GM10266 (cell line): ENCODE results near the gene TBC1D20.

Source experiments
- DNase-seq: peaks from one replicate; pipeline ENCODE4 v3.0.0; 2012; ENCODE audit errors: extremely low spot score
- CTCF ChIP-seq: IDR thresholded peaks from 2 replicates; pipeline ENCODE4 v1.5.1; 2012; ENCODE audit warnings: mild to moderate bottlenecking, low read depth; ENCODE audit not compliant: control insufficient read depth, insufficient read depth; ENCODE audit errors: missing control alignments

TBC1D20 gene

GRCh38 chr20:415820-416322 is 46.5 kb downstream of the TBC1D20 start:
- TF ChIP-seq CTCF, result no peak
- DNase-seq, result no peak

DNA sequence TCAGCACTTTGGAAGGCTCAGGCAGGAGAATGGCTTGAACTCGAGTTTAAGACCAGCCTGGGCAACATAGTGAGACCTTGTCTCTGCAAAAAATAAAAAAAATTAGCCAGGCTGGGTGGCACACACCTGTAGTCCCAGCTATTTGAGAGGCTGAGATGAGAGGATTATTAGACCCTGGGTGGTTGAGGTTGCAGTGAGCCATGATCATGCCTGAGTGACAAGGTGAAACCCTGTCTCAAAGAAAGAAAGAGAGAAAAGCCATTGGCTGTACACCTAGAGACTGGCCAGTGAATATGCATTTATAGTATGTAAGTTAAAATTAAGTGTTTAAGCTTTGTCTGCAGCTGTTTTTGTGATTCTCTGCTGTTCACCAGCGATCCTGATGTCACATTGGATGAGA is 48.2 kb downstream of the TBC1D20 start:
- no peak for DNase-seq
- TF ChIP-seq CTCF, result no peak

GRCh38 chr20:412081-412480 is 50.3 kb downstream of the TBC1D20 start:
- DNase-seq, result no peak
- TF ChIP-seq CTCF, result no peak

GRCh38 chr20:409697-410559 is 52.4 kb downstream of the TBC1D20 start:
- DNase-seq, result no peak
- TF ChIP-seq CTCF, result no peak

DNA sequence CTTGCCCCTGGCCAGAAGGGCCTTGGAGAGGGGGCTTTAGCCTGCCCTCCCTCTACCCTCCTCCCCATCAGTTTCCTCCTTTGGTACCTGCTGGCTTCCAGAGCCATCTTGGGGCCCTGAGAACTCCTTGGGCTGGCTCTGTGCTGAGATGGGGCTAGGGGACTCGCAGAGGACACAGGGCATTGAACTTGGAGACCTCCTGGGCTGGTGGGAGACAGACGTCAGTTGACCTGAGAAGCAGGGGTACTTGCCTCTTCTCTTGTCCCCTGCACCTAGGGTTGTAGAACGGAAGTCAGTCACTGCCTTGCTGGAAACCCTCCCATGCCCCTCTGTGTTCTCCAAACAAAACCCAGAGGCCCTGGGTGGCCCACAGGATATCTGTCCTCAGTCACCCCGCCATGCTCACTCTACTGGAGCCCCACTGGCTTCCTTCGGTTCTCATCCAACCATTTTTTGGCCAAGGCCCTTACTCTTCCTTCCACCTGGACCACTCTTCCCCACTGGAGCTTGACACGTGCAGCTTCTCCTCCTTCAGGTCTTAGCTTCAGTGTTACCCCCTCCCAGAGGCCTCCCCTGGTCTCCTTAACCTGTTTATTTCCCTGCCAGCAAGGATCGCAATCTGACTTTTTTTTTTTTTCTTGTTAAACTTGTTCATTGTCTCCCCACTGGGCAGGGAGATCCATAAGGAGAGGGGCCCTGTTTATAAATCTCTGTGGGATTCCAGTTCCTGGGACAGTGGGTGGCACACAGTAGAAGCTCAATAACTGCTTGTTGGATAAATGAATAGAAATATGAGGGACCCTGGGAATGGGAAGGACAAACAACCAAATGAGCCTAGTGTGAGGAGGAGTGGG is 53.3 kb downstream of the TBC1D20 start:
- no peak for DNase-seq
- no peak for TF ChIP-seq CTCF

GRCh38 chr20:407953-408842 is 54.1 kb downstream of the TBC1D20 start, which contains the start of gene RBCK1:
RBCK1 (plus strand) TSS chr20:408299; CDS start chr20:408758, 459 bp downstream.
- DNase-seq, result peak; percentile 99
- TF ChIP-seq CTCF, result no peak
